HepG2 (cell line): Measurements from ENCODE around the gene SGK1. TPM values are rescaled to one million over a fixed set of nuclear protein-coding genes. Genes with fewer than 3 reads are reported as not detected.

Source experiments
- ATAC-seq: fragments of 200-7000 bp; cut with Tn5 transposase; 3 replicates; pipeline ENCODE4 v1.9.1; 2020; ENCODE audit warnings: mild to moderate bottlenecking, moderate library complexity
- BruUV-seq: library from RNA; stranded (reverse); fragments of 400-500 nt; replicated peaks from 2 replicates; lab custom pipeline; 2021; lab: Mats Ljungman, UMichigan
- CTCF ChIA-PET: fragments of 300-600 bp; formaldehyde crosslinking; extraction: SDS; loops from one replicate; lab custom pipeline; 2021; ENCODE audit warnings: low total read pairs, inconsistent platforms, low intra/inter-chr PET ratio; lab: Yijun Ruan, JAX
- POLR2A ChIA-PET: fragments of 350-600 bp; sonication (Branson Sonifier 250); formaldehyde crosslinking; loops from one replicate; lab custom pipeline; 2020; ENCODE audit warnings: antibody characterized with exemption, inconsistent platforms; lab: Yijun Ruan, JAX
- DNase-seq: peaks from one replicate; pipeline ENCODE4 v3.0.0-alpha.2; 2015; ENCODE audit warnings: low spot score
- FAIRE-seq: peaks from 3 replicates; lab custom pipeline; 2011; peaks lifted over from hg19 to GRCh38; lab: Jason Lieb, UNC
- H2AFZ ChIP-seq: one replicate; pipeline ENCODE4 v1.6.1; 2011; ENCODE audit warnings: low read length, inconsistent platforms
- H3K27ac ChIP-seq: fragments of 300-600 bp; 3 replicates; pipeline ENCODE4 v1.8.0; 2011; ENCODE audit warnings: mixed run types, mild to moderate bottlenecking, mixed read lengths, low read length, inconsistent platforms; ENCODE audit not compliant: insufficient read depth; ENCODE audit errors: extremely low read length
- H3K27me3 ChIP-seq, 2 experiments: fragments of 200-600 bp in 1 of 2; 2 replicates in 1 of 2; 3 replicates in 1 of 2; pipeline versions ENCODE4 v1.6.0 to v1.8.0; 2011; ENCODE audit warnings: low read length in 2 of 2, mild to moderate bottlenecking in 2 of 2, moderate library complexity in 2 of 2, inconsistent platforms in 1 of 2; ENCODE audit not compliant: insufficient read depth in 2 of 2, control insufficient read depth in 1 of 2
- H3K36me3 ChIP-seq, 2 experiments: fragments of 200-600 bp in 1 of 2; replicated peaks in 1 of 2; 2 replicates in 1 of 2; 3 replicates in 1 of 2; pipeline versions ENCODE4 v1.5.1 to v1.8.0; 2011; ENCODE audit warnings: low read length in 2 of 2, inconsistent platforms in 1 of 2; ENCODE audit not compliant: insufficient read depth in 2 of 2, control insufficient read depth in 1 of 2
- H3K4me1 ChIP-seq: 2 replicates; pipeline ENCODE4 v1.5.1; 2012; ENCODE audit warnings: low read length, inconsistent platforms; ENCODE audit not compliant: insufficient read depth
- H3K4me2 ChIP-seq: 2 replicates; pipeline ENCODE4 v1.6.0; 2011; ENCODE audit warnings: low read depth, low read length, inconsistent platforms
- H3K4me3 ChIP-seq, 3 experiments: fragments of 200-600 bp in 1 of 3; sonication (generic), shearing (Covaris generic) in 1 of 3; replicated peaks in 1 of 3; 2 replicates each; pipeline ENCODE4 v1.5.1; 2011 to 2016; ENCODE audit warnings: low read length in 3 of 3, inconsistent platforms in 2 of 3, low read depth in 2 of 3, mild to moderate bottlenecking in 2 of 3, control low read depth in 1 of 3, mixed read lengths in 1 of 3; ENCODE audit not compliant: insufficient read depth in 1 of 3
- H3K79me2 ChIP-seq: one replicate; pipeline ENCODE4 v1.6.1; 2011; ENCODE audit warnings: low read length, inconsistent platforms; ENCODE audit not compliant: insufficient read depth
- H3K9ac ChIP-seq: 2 replicates; pipeline ENCODE4 v1.6.0; 2011; ENCODE audit warnings: mild to moderate bottlenecking, low read depth, low read length, inconsistent platforms; ENCODE audit not compliant: insufficient read depth
- H3K9me3 ChIP-seq: 2 replicates; pipeline ENCODE4 v1.5.1; 2012; ENCODE audit warnings: mild to moderate bottlenecking, low read length
- H4K20me1 ChIP-seq: 2 replicates; pipeline ENCODE4 v1.6.0; 2011; ENCODE audit warnings: inconsistent platforms, mild to moderate bottlenecking, low read length, moderate library complexity; ENCODE audit not compliant: insufficient read depth
- PAF1 ChIP-seq: IDR thresholded peaks from 2 replicates; pipeline ENCODE4 v1.6.1; 2016; ENCODE audit warnings: missing genetic modification reagents, missing compliant biosample characterization
- RBM22 ChIP-seq: fragments of 200-400 bp; formaldehyde crosslinking; optimal IDR thresholded peaks from 2 replicates; pipeline ENCODE3; 2017; ENCODE audit warnings: mild to moderate bottlenecking, low read length, moderate library complexity
- XBP1 ChIP-seq: sonication (generic); formaldehyde crosslinking; IDR thresholded peaks from 2 replicates; pipeline ENCODE4 v1.5.0; 2020; ENCODE audit warnings: missing genetic modification reagents
- ZNF224 ChIP-seq: sonication (generic); formaldehyde crosslinking; IDR thresholded peaks from 2 replicates; pipeline ENCODE4 v1.5.0; 2020; ENCODE audit warnings: mild to moderate bottlenecking, missing genetic modification reagents
- WGBS: methylation state at CpG from one replicate; pipeline ENCODE4 v1.1.6; 2017; ENCODE audit warnings: low lambda C conversion rate; 5-methylcytosine and 5-hydroxymethylcytosine counted together
- in situ Hi-C: cut with HindIII; loops from 2 replicates; pipeline ENCODE4 v1.10.0; 2017; ENCODE audit warnings: low pct_unique_long_range_greater_than_20kb; ENCODE audit not compliant: extremely low pct_ligation_motif_present
- intact Hi-C: fragments of 100-400 bp; cut with micrococcal nuclease; formaldehyde crosslinking; loops from one replicate; pipeline ENCODE4 v1.10.0; 2022; ENCODE audit not compliant: unreplicated experiment
- polyA plus RNA-seq, 8 experiments: library from polyadenylated mRNA; depleted of rRNA in 3 of 8; stranded (reverse) in 7 of 8; unstranded in 1 of 8; fragments of >200 nt; fragmentation: Illumina TruSeq in 4 of 8; extraction: Trizol in 4 of 8; gene quantifications; 2 replicates each; pipeline versions ENCODE4 v1.2.1 to v1.2.3, GENCODE V29; 2011 to 2016; ENCODE audit warnings: low read depth in 4 of 8, missing spikeins in 1 of 8, mixed read lengths in 1 of 8; ENCODE audit not compliant: insufficient read depth in 1 of 8
- total RNA-seq, 5 experiments: library from RNA; depleted of rRNA; stranded (reverse); fragments of >200 nt; fragmentation: Illumina TruSeq; extraction: Trizol; gene quantifications; 2 replicates each; pipeline ENCODE4 v1.2.3, GENCODE V29; 2016; ENCODE audit warnings: low read depth in 1 of 5
- TF ChIP-seq, protein P1 (sequence below): sonication (generic); formaldehyde crosslinking; IDR thresholded peaks from 2 replicates; pipeline ENCODE4 v1.5.0; 2020; ENCODE audit warnings: missing genetic modification reagents
- TF ChIP-seq, protein P2 (sequence below), 2 experiments: sonication (generic) in 1 of 2; formaldehyde crosslinking in 1 of 2; IDR thresholded peaks; 2 replicates each; pipeline versions ENCODE4 v1.6.1 to v1.9.0; 2014 to 2022; ENCODE audit warnings: antibody characterized with exemption in 1 of 2, borderline replicate concordance in 1 of 2, inconsistent platforms in 1 of 2, low read depth in 1 of 2, missing genetic modification reagents in 1 of 2
- TF ChIP-seq, protein P3 (sequence below): sonication (generic); formaldehyde crosslinking; IDR thresholded peaks from 2 replicates; pipeline ENCODE4 v1.5.0; 2020; ENCODE audit warnings: mild to moderate bottlenecking, missing genetic modification reagents, moderate library complexity

The SGK1 gene
- total and polyA plus RNA-seq, 2 of the 13 experiments (the other 11 are each of a cell fraction or from before 2014, with no cell fraction given), result 56.1 to 56.2 TPM

DNA sequence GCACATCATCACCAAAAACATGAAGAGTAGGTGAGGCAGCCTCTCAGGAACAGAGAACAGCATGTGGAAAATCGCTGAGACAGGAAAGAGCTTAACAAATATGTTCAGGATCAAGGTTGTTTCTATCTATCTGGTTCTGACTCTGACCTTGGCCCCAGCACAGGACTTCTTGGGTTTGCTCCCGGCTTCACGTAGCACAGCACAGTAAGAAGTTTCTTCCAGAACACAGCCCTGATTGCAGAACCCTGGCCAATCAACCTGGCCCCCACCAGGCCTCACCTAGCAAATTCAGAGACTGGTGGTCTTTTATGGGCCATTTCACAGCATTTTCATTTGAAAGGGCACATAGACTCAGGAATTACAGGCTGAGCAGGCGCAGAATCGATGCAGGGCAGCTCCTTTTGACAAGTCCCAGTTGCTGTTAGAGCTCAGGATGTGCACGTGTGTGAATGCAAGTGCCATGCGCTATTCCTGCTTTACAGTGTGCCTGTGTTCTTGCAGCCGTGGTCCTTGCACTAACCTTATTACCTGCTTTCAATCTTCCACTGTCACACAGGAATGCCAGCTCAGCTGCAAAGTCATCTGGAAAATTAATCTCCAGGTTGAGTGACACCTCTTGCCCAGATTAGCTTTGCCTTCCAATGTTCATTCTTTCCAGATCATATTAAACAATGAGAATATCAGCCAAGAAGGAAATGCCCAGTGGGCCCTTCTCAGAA is 165.0 kb downstream of the SGK1 start:
- ATAC-seq, result peak; percentile 27
- Histone ChIP-seq H2AFZ (no peak overlapping the region), H3K27ac (no peak overlapping the region), H3K9ac (no peak overlapping the region), H3K4me2 (no peak overlapping the region), H3K4me3 (no peak overlapping the region), H3K36me3 (no peaks in the 10 kb centered on the region), H3K4me1 (no peaks in the 10 kb centered on the region), H3K27me3 (no peaks in the 10 kb centered on the region), H3K9me3 (no peaks in the 10 kb centered on the region), H3K79me2 (no peaks in the 10 kb centered on the region), H4K20me1 (no peaks in the 10 kb centered on the region)
- no peak for DNase-seq
- 51% methylated on average over 8 of the region's 8 CpGs for WGBS
- no peak for TF ChIP-seq PAF1 (CRISPR knock-in tag)
- TF ChIP-seq ZNF224 (CRISPR knock-in tag), result no peak
- BruUV-seq, result no TSS peak
- in situ Hi-C loops (loop anchor here (25.0 kb wide), 1 partner anchor 284 kb away; no protein-coding TSS in a partner anchor), intact Hi-C loops (no loop called here)
- POLR2A ChIA-PET, result no interaction called here
- no peak for FAIRE-seq
- CTCF ChIA-PET, result no interaction called here

DNA sequence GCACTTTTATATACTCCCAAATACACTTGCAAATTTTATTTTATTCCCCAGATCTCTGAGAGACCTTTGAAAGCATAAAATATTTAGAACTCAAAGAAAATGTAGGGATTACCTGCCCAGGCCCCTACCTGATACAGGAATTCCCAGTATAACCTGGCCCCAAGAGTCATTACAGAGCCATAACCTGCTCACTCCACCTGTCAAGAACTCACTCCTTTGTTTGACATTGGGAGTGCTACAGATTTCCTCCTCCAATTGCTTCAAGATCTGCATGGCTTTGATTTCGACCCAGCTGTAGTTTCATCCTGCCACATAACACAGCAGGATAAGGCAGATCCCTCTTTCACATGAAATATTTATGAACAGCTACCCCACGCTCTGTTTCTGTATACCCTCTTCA is 169.3 kb downstream of the SGK1 start:
- ATAC-seq (no peak), DNase-seq (no peak), FAIRE-seq (no peak)
- no peaks in the 10 kb centered on the region for H3K4me1 ChIP-seq
- no peak overlapping the region for H3K9ac ChIP-seq
- no peaks in the 10 kb centered on the region for H3K79me2 ChIP-seq
- no peaks in the 10 kb centered on the region for H3K9me3 ChIP-seq
- H3K36me3 ChIP-seq, result no peaks in the 10 kb centered on the region
- intact Hi-C loops (no loop called here), in situ Hi-C loops (no loop called here)
- peaks cover 1 to 8% of the 10 kb centered on the region in 2 experiments; a peak in 2 of 5 replicates for H3K27me3 ChIP-seq
- no peak overlapping the region for H3K4me2 ChIP-seq
- 42% methylated on average over 2 of the region's 2 CpGs for WGBS
- no TSS peak for BruUV-seq
- H2AFZ ChIP-seq, result no peak overlapping the region
- no peaks in the 10 kb centered on the region for H4K20me1 ChIP-seq
- CTCF ChIA-PET, result no interaction called here
- no peak overlapping the region for H3K27ac ChIP-seq
- POLR2A ChIA-PET, result no interaction called here
- no peak overlapping the region for H3K4me3 ChIP-seq
- TF ChIP-seq, protein P1, sequence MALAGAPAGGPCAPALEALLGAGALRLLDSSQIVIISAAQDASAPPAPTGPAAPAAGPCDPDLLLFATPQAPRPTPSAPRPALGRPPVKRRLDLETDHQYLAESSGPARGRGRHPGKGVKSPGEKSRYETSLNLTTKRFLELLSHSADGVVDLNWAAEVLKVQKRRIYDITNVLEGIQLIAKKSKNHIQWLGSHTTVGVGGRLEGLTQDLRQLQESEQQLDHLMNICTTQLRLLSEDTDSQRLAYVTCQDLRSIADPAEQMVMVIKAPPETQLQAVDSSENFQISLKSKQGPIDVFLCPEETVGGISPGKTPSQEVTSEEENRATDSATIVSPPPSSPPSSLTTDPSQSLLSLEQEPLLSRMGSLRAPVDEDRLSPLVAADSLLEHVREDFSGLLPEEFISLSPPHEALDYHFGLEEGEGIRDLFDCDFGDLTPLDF, result no peak
- TF ChIP-seq XBP1 (CRISPR knock-in tag) (no peak), RBM22 (no peak)
- TF ChIP-seq, protein P2, sequence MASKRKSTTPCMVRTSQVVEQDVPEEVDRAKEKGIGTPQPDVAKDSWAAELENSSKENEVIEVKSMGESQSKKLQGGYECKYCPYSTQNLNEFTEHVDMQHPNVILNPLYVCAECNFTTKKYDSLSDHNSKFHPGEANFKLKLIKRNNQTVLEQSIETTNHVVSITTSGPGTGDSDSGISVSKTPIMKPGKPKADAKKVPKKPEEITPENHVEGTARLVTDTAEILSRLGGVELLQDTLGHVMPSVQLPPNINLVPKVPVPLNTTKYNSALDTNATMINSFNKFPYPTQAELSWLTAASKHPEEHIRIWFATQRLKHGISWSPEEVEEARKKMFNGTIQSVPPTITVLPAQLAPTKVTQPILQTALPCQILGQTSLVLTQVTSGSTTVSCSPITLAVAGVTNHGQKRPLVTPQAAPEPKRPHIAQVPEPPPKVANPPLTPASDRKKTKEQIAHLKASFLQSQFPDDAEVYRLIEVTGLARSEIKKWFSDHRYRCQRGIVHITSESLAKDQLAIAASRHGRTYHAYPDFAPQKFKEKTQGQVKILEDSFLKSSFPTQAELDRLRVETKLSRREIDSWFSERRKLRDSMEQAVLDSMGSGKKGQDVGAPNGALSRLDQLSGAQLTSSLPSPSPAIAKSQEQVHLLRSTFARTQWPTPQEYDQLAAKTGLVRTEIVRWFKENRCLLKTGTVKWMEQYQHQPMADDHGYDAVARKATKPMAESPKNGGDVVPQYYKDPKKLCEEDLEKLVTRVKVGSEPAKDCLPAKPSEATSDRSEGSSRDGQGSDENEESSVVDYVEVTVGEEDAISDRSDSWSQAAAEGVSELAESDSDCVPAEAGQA (IDR thresholded peaks at IDR 0.05; ENCODE audit: low read depth), result no peak
- TF ChIP-seq, protein P2 (CRISPR knock-in tag; IDR thresholded peaks at IDR 0.05; ENCODE audit: borderline replicate concordance), result no peak
- TF ChIP-seq, protein P3, sequence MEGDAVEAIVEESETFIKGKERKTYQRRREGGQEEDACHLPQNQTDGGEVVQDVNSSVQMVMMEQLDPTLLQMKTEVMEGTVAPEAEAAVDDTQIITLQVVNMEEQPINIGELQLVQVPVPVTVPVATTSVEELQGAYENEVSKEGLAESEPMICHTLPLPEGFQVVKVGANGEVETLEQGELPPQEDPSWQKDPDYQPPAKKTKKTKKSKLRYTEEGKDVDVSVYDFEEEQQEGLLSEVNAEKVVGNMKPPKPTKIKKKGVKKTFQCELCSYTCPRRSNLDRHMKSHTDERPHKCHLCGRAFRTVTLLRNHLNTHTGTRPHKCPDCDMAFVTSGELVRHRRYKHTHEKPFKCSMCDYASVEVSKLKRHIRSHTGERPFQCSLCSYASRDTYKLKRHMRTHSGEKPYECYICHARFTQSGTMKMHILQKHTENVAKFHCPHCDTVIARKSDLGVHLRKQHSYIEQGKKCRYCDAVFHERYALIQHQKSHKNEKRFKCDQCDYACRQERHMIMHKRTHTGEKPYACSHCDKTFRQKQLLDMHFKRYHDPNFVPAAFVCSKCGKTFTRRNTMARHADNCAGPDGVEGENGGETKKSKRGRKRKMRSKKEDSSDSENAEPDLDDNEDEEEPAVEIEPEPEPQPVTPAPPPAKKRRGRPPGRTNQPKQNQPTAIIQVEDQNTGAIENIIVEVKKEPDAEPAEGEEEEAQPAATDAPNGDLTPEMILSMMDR (CRISPR knock-in tag), result no peak
